ENCODE measurements around the gene COX5B.
"Not testable (repeated sequence)": the region's sequence is repeated elsewhere in the genome, so short reads cannot be mapped to it uniquely, and the experiment has no call there.

The COX5B gene

GRCh38 chr2:97678298-97678697, 32.4 kb downstream of the COX5B start:
- no peak overlapping the region for H3K4me3 ChIP-seq (ENCODE audit: low read depth, low read length)
- no peaks in the 10 kb centered on the region for H3K9me3 ChIP-seq (ENCODE audit: severe bottlenecking)
- H3K27me3 ChIP-seq (ENCODE audit: insufficient read depth, low read depth, severe bottlenecking): no peaks in the 10 kb centered on the region
- DNase-seq: no peak
- H3K36me3 ChIP-seq: no peaks in the 10 kb centered on the region
- H3K27ac ChIP-seq: no peak overlapping the region
- TF ChIP-seq CTCF (IDR thresholded peaks at IDR 0.05; ENCODE audit: low read depth, low read length): no peak

- not testable (repeated sequence) for H3K9me3 ChIP-seq (ENCODE audit: severe bottlenecking); H3K27me3 ChIP-seq (ENCODE audit: insufficient read depth, low read depth, severe bottlenecking); DNase-seq; H3K36me3 ChIP-seq; H3K27ac ChIP-seq; H3K4me3 ChIP-seq (ENCODE audit: low read depth, low read length)
Observed at GRCh38 chr2:97687235-97687634, 41.4 kb downstream of the COX5B start.

- no peak for TF ChIP-seq CTCF (IDR thresholded peaks at IDR 0.05; ENCODE audit: low read depth, low read length)
- Histone ChIP-seq H3K27me3 (ENCODE audit: insufficient read depth, low read depth, severe bottlenecking) (no peaks in the 10 kb centered on the region), H3K36me3 (no peaks in the 10 kb centered on the region), H3K27ac (no peak overlapping the region), H3K9me3 (ENCODE audit: severe bottlenecking) (no peaks in the 10 kb centered on the region), H3K4me3 (ENCODE audit: low read depth, low read length) (no peak overlapping the region)
- DNase-seq: no peak
Observed at GRCh38 chr2:97688062-97688827, 42.4 kb downstream of the COX5B start.

- H3K4me3 ChIP-seq (ENCODE audit: low read depth, low read length): no peak overlapping the region
- H3K27ac ChIP-seq: no peak overlapping the region
- H3K36me3 ChIP-seq: no peaks in the 10 kb centered on the region
- no peak for DNase-seq
- H3K9me3 ChIP-seq (ENCODE audit: severe bottlenecking): no peaks in the 10 kb centered on the region
- H3K27me3 ChIP-seq (ENCODE audit: insufficient read depth, low read depth, severe bottlenecking): no peaks in the 10 kb centered on the region
- no peak for TF ChIP-seq CTCF (IDR thresholded peaks at IDR 0.05; ENCODE audit: low read depth, low read length)
Observed at GRCh38 chr2:97691166-97691565, 45.3 kb downstream of the COX5B start.

GRCh38 chr2:97693476-97693875, 47.6 kb downstream of the COX5B start:
- no peak for DNase-seq
- no peak for TF ChIP-seq CTCF (IDR thresholded peaks at IDR 0.05; ENCODE audit: low read depth, low read length)
- H3K4me3 ChIP-seq (ENCODE audit: low read depth, low read length): no peak overlapping the region
- no peak overlapping the region for H3K27ac ChIP-seq
- H3K27me3 ChIP-seq (ENCODE audit: insufficient read depth, low read depth, severe bottlenecking): no peaks in the 10 kb centered on the region
- no peaks in the 10 kb centered on the region for H3K9me3 ChIP-seq (ENCODE audit: severe bottlenecking)
- no peaks in the 10 kb centered on the region for H3K36me3 ChIP-seq

- no peak for TF ChIP-seq CTCF (IDR thresholded peaks at IDR 0.05; ENCODE audit: low read depth, low read length)
Observed at GRCh38 chr2:97695744-97696143, 49.9 kb downstream of the COX5B start.

More at GRCh38 chr2:97695744-97696143, 49.9 kb downstream of the COX5B start:
- Histone ChIP-seq H3K27ac (no peak overlapping the region), H3K36me3 (no peaks in the 10 kb centered on the region), H3K4me3 (ENCODE audit: low read depth, low read length) (no peak overlapping the region), H3K9me3 (ENCODE audit: severe bottlenecking) (no peaks in the 10 kb centered on the region), H3K27me3 (ENCODE audit: insufficient read depth, low read depth, severe bottlenecking) (no peaks in the 10 kb centered on the region)
- DNase-seq: no peak
